DOHH2 (cell line): ENCODE data around the gene ANKS1B.

ENCODE experiments used
- H3F3A ChIP-seq: fragments of 200-600 bp; sonication (generic), shearing (Covaris generic); 2 replicates; pipeline ENCODE4 v1.6.0; 2016; ENCODE audit warnings: antibody characterized with exemption, mild to moderate bottlenecking; ENCODE audit not compliant: control insufficient read depth, insufficient read depth
- H3K27ac ChIP-seq: fragments of 200-600 bp; sonication (generic); 2 replicates; pipeline ENCODE4 v1.5.1; 2014; ENCODE audit warnings: low read depth, mild to moderate bottlenecking, low read length, moderate library complexity
- H3K27me3 ChIP-seq: fragments of 200-600 bp; sonication (generic); 2 replicates; pipeline ENCODE4 v1.6.1; 2014; ENCODE audit warnings: mild to moderate bottlenecking, low read length, mixed read lengths; ENCODE audit not compliant: control insufficient read depth
- H3K36me3 ChIP-seq: fragments of 200-600 bp; sonication (generic); 2 replicates; pipeline ENCODE4 v1.6.1; 2014; ENCODE audit warnings: mild to moderate bottlenecking, low read length, moderate library complexity, mixed read lengths; ENCODE audit not compliant: control insufficient read depth
- H3K4me1 ChIP-seq: fragments of 200-600 bp; sonication (generic); 2 replicates; pipeline ENCODE4 v1.6.1; 2014; ENCODE audit warnings: mild to moderate bottlenecking, low read length, mixed read lengths; ENCODE audit not compliant: control insufficient read depth
- H3K4me2 ChIP-seq: fragments of 200-600 bp; sonication (generic); 2 replicates; pipeline ENCODE4 v1.6.0; 2014; ENCODE audit warnings: mild to moderate bottlenecking, low read length, moderate library complexity
- H3K4me3 ChIP-seq: fragments of 200-600 bp; sonication (generic); 2 replicates; pipeline ENCODE4 v1.5.1; 2014; ENCODE audit warnings: mild to moderate bottlenecking, low read length, mixed read lengths
- H3K79me2 ChIP-seq: fragments of 200-600 bp; sonication (generic); 2 replicates; pipeline ENCODE4 v1.6.1; 2014; ENCODE audit warnings: mild to moderate bottlenecking, low read length, mixed read lengths; ENCODE audit not compliant: control insufficient read depth
- H3K9me2 ChIP-seq: fragments of 200-600 bp; sonication (generic); replicated peaks from 2 replicates; pipeline ENCODE4 v1.6.1; 2014; ENCODE audit warnings: mild to moderate bottlenecking, low read length, mixed read lengths; ENCODE audit not compliant: control insufficient read depth
- H3K9me3 ChIP-seq: fragments of 200-600 bp; sonication (generic); 2 replicates; pipeline ENCODE4 v1.6.1; 2014; ENCODE audit warnings: antibody characterized with exemption, low read length, mixed read lengths; ENCODE audit not compliant: control insufficient read depth, insufficient read depth
- H4K20me1 ChIP-seq: fragments of 200-600 bp; sonication (generic); 2 replicates; pipeline ENCODE4 v1.6.0; 2014; ENCODE audit warnings: low read depth, mild to moderate bottlenecking, antibody characterized with exemption, low read length, moderate library complexity; ENCODE audit not compliant: control insufficient read depth, insufficient read depth
- CTCF ChIP-seq: fragments of 200-600 bp; sonication (generic); IDR thresholded peaks from one replicate; pipeline ENCODE4 v1.5.1; 2014; ENCODE audit warnings: antibody characterized with exemption, mild to moderate bottlenecking, low read depth, low read length; ENCODE audit not compliant: poor library complexity, severe bottlenecking
- EZH2phosphoT487 ChIP-seq: fragments of 200-600 bp; sonication (generic); IDR thresholded peaks from 2 replicates; pipeline ENCODE4 v1.6.1; 2017; ENCODE audit warnings: borderline replicate concordance, mild to moderate bottlenecking, antibody characterized with exemption, low read length, moderate library complexity, mixed read lengths

Gene ANKS1B

GRCh38 chr12:99024191-99024590, 960.5 kb downstream of the ANKS1B start:
- H3K27ac ChIP-seq, result no peak overlapping the region
- no peaks in the 10 kb centered on the region for H3K9me2 ChIP-seq
- H3K4me2 ChIP-seq, result no peak overlapping the region
- H3F3A ChIP-seq, result no peaks in the 10 kb centered on the region
- H3K79me2 ChIP-seq, result no peaks in the 10 kb centered on the region
- TF ChIP-seq CTCF (no peak), EZH2phosphoT487 (no peak)
- peaks cover 8% of the 10 kb centered on the region; the same call in 1 of the 2 replicates for H3K4me1 ChIP-seq
- no peaks in the 10 kb centered on the region for H3K36me3 ChIP-seq
- H4K20me1 ChIP-seq, result no peaks in the 10 kb centered on the region
- H3K4me3 ChIP-seq, result no peak overlapping the region
- H3K27me3 ChIP-seq, result no peaks in the 10 kb centered on the region
- no peaks in the 10 kb centered on the region for H3K9me3 ChIP-seq

- Histone ChIP-seq H3F3A (no peaks in the 10 kb centered on the region), H3K9me3 (peaks cover 5% of the 10 kb centered on the region; the same call in 1 of the 2 replicates), H3K4me1 (no peaks in the 10 kb centered on the region), H3K4me2 (no peak overlapping the region), H3K36me3 (no peaks in the 10 kb centered on the region), H3K79me2 (no peaks in the 10 kb centered on the region), H3K27me3 (no peaks in the 10 kb centered on the region), H3K9me2 (no peaks in the 10 kb centered on the region), H3K27ac (no peak overlapping the region), H3K4me3 (no peak overlapping the region), H4K20me1 (no peaks in the 10 kb centered on the region)
- TF ChIP-seq CTCF (no peak), EZH2phosphoT487 (no peak)
Observed at GRCh38 chr12:99020871-99021270, 963.9 kb downstream of the ANKS1B start.

- no peak overlapping the region for H3K4me2 ChIP-seq
- no peaks in the 10 kb centered on the region for H3K79me2 ChIP-seq
- H3K4me1 ChIP-seq, result no peaks in the 10 kb centered on the region
- H4K20me1 ChIP-seq, result no peaks in the 10 kb centered on the region
- H3F3A ChIP-seq, result no peaks in the 10 kb centered on the region
- H3K9me3 ChIP-seq, result peaks cover 5% of the 10 kb centered on the region; the same call in 1 of the 2 replicates
- no peaks in the 10 kb centered on the region for H3K9me2 ChIP-seq
- H3K4me3 ChIP-seq, result no peak overlapping the region
- H3K27me3 ChIP-seq, result no peaks in the 10 kb centered on the region
- H3K36me3 ChIP-seq, result no peaks in the 10 kb centered on the region
- no peak for TF ChIP-seq CTCF
- TF ChIP-seq EZH2phosphoT487, result no peak
- no peak overlapping the region for H3K27ac ChIP-seq
Observed at GRCh38 chr12:99019798-99020197, 964.9 kb downstream of the ANKS1B start.
